GM12878 (cell line): ENCODE results near the gene RGS6.

Source experiments
- EED ChIP-seq: sonication (generic); IDR thresholded peaks from 2 replicates; pipeline ENCODE4 v1.6.1; 2016; ENCODE audit warnings: antibody characterized with exemption, low read depth
- EP300 ChIP-seq, 2 experiments: fragments of 150-350 bp in 1 of 2; IDR thresholded peaks; 2 replicates each; pipeline ENCODE4 v1.6.1; 2011 to 2012; ENCODE audit warnings: low read depth in 2 of 2, low read length in 2 of 2, borderline replicate concordance in 1 of 2, improper control_type of control experiment in 1 of 2, inconsistent platforms in 1 of 2; ENCODE audit not compliant: control insufficient read depth in 1 of 2
- EZH2 ChIP-seq: IDR thresholded peaks from 2 replicates; pipeline ENCODE4 v1.6.1; 2012; ENCODE audit warnings: low read depth, mild to moderate bottlenecking, control low read depth, inconsistent platforms, low read length, borderline replicate concordance; ENCODE audit not compliant: control insufficient read depth
- MTA2 ChIP-seq: fragments of 450-650 bp; IDR thresholded peaks from 2 replicates; pipeline ENCODE4 v1.6.1; 2016; ENCODE audit warnings: low read depth, mild to moderate bottlenecking, moderate library complexity
- NFIC ChIP-seq: IDR thresholded peaks from 2 replicates; pipeline ENCODE4 v1.6.1; 2012; ENCODE audit warnings: low read depth, mild to moderate bottlenecking, inconsistent platforms, low read length, moderate library complexity
- RAD21 ChIP-seq: IDR thresholded peaks from 2 replicates; pipeline ENCODE4 v1.6.1; 2011; ENCODE audit warnings: mild to moderate bottlenecking, low read depth, low read length, moderate library complexity; ENCODE audit not compliant: insufficient read depth
- SMC3 ChIP-seq: IDR thresholded peaks from 2 replicates; pipeline ENCODE4 v1.6.1; 2011; ENCODE audit warnings: low read length, improper control_type of control experiment, borderline replicate concordance
- STAT1 ChIP-seq: fragments of 450-650 bp; conservative IDR thresholded peaks from 2 replicates; pipeline ENCODE4 v1.6.1; 2014; ENCODE audit warnings: antibody characterized with exemption, mild to moderate bottlenecking
- TARDBP ChIP-seq: IDR thresholded peaks from 2 replicates; pipeline ENCODE4 v1.6.1; 2016; ENCODE audit warnings: borderline replicate concordance
- TF ChIP-seq, protein P1 (sequence below), 3 experiments: IDR thresholded peaks in 2 of 3; conservative IDR thresholded peaks in 1 of 3; 2 replicates each; pipeline ENCODE4 v1.5.1; 2011; ENCODE audit warnings: low read depth in 3 of 3, low read length in 3 of 3, mild to moderate bottlenecking in 3 of 3, control low read depth in 2 of 3, moderate library complexity in 2 of 3, inconsistent platforms in 1 of 3, mixed read lengths in 1 of 3; ENCODE audit not compliant: control insufficient read depth in 2 of 3, insufficient read depth in 1 of 3; ENCODE audit errors: extremely low read depth in 1 of 3
- TF ChIP-seq, protein P2 (sequence below): IDR thresholded peaks from 2 replicates; pipeline ENCODE4 v1.6.1; 2011; ENCODE audit warnings: low read depth, low read length, improper control_type of control experiment, borderline replicate concordance
- TF ChIP-seq, protein P3 (sequence below): IDR thresholded peaks from 2 replicates; pipeline ENCODE4 v1.6.1; 2012; ENCODE audit warnings: mild to moderate bottlenecking, low read depth, low read length
- TF ChIP-seq, protein P4 (sequence below): fragments of 450-650 bp; formaldehyde crosslinking; IDR thresholded peaks from 2 replicates; pipeline ENCODE4 v1.5.0; 2022; ENCODE audit warnings: mild to moderate bottlenecking, missing genetic modification characterization
- TF ChIP-seq, protein P5 (sequence below): IDR thresholded peaks from 2 replicates; pipeline ENCODE4 v1.6.1; 2011; ENCODE audit warnings: mild to moderate bottlenecking, low read depth, low read length, moderate library complexity; ENCODE audit not compliant: insufficient replicate concordance

DNA sequence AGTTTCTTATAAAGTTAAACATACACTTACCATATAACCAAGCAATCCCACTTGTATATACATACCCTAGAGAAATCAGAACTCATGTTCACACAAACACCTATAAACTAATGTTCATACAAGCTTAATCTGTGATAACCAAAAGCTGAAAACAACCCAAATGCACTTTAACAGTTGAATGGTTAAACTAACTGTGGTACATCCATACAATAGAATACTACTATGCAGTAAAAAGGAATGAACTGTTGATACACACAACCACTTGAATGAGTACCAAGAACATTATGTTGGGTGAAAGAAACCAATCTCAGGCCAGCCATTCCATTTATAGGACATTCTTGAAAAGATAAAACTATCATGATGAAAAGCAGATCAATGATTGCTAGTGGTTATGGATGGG, 534.1 kb downstream of the RGS6 start:
- TF ChIP-seq, protein P1, sequence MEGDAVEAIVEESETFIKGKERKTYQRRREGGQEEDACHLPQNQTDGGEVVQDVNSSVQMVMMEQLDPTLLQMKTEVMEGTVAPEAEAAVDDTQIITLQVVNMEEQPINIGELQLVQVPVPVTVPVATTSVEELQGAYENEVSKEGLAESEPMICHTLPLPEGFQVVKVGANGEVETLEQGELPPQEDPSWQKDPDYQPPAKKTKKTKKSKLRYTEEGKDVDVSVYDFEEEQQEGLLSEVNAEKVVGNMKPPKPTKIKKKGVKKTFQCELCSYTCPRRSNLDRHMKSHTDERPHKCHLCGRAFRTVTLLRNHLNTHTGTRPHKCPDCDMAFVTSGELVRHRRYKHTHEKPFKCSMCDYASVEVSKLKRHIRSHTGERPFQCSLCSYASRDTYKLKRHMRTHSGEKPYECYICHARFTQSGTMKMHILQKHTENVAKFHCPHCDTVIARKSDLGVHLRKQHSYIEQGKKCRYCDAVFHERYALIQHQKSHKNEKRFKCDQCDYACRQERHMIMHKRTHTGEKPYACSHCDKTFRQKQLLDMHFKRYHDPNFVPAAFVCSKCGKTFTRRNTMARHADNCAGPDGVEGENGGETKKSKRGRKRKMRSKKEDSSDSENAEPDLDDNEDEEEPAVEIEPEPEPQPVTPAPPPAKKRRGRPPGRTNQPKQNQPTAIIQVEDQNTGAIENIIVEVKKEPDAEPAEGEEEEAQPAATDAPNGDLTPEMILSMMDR (IDR thresholded peaks at IDR 0.05 in 2 of 3, conservative IDR thresholded peaks at IDR 0.05 in 1 of 3; ENCODE audit: control insufficient read depth in 2 of 3, extremely low read depth in 1 of 3, insufficient read depth in 1 of 3, low read depth in 3 of 3, low read length in 3 of 3), result no peak
- TF ChIP-seq TARDBP (no peak), EED (no peak), EZH2 (no peak), NFIC (no peak), SMC3 (no peak), MTA2 (no peak), STAT1 (no peak), RAD21 (no peak), EP300 (IDR thresholded peaks at IDR 0.05; ENCODE audit: borderline replicate concordance in 1 of 2, control insufficient read depth in 1 of 2, low read depth in 2 of 2, low read length in 2 of 2) (no peak)
- TF ChIP-seq, protein P2, sequence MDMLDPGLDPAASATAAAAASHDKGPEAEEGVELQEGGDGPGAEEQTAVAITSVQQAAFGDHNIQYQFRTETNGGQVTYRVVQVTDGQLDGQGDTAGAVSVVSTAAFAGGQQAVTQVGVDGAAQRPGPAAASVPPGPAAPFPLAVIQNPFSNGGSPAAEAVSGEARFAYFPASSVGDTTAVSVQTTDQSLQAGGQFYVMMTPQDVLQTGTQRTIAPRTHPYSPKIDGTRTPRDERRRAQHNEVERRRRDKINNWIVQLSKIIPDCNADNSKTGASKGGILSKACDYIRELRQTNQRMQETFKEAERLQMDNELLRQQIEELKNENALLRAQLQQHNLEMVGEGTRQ, result no peak
- TF ChIP-seq, protein P3, sequence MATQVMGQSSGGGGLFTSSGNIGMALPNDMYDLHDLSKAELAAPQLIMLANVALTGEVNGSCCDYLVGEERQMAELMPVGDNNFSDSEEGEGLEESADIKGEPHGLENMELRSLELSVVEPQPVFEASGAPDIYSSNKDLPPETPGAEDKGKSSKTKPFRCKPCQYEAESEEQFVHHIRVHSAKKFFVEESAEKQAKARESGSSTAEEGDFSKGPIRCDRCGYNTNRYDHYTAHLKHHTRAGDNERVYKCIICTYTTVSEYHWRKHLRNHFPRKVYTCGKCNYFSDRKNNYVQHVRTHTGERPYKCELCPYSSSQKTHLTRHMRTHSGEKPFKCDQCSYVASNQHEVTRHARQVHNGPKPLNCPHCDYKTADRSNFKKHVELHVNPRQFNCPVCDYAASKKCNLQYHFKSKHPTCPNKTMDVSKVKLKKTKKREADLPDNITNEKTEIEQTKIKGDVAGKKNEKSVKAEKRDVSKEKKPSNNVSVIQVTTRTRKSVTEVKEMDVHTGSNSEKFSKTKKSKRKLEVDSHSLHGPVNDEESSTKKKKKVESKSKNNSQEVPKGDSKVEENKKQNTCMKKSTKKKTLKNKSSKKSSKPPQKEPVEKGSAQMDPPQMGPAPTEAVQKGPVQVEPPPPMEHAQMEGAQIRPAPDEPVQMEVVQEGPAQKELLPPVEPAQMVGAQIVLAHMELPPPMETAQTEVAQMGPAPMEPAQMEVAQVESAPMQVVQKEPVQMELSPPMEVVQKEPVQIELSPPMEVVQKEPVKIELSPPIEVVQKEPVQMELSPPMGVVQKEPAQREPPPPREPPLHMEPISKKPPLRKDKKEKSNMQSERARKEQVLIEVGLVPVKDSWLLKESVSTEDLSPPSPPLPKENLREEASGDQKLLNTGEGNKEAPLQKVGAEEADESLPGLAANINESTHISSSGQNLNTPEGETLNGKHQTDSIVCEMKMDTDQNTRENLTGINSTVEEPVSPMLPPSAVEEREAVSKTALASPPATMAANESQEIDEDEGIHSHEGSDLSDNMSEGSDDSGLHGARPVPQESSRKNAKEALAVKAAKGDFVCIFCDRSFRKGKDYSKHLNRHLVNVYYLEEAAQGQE, result no peak
- TF ChIP-seq, protein P4, sequence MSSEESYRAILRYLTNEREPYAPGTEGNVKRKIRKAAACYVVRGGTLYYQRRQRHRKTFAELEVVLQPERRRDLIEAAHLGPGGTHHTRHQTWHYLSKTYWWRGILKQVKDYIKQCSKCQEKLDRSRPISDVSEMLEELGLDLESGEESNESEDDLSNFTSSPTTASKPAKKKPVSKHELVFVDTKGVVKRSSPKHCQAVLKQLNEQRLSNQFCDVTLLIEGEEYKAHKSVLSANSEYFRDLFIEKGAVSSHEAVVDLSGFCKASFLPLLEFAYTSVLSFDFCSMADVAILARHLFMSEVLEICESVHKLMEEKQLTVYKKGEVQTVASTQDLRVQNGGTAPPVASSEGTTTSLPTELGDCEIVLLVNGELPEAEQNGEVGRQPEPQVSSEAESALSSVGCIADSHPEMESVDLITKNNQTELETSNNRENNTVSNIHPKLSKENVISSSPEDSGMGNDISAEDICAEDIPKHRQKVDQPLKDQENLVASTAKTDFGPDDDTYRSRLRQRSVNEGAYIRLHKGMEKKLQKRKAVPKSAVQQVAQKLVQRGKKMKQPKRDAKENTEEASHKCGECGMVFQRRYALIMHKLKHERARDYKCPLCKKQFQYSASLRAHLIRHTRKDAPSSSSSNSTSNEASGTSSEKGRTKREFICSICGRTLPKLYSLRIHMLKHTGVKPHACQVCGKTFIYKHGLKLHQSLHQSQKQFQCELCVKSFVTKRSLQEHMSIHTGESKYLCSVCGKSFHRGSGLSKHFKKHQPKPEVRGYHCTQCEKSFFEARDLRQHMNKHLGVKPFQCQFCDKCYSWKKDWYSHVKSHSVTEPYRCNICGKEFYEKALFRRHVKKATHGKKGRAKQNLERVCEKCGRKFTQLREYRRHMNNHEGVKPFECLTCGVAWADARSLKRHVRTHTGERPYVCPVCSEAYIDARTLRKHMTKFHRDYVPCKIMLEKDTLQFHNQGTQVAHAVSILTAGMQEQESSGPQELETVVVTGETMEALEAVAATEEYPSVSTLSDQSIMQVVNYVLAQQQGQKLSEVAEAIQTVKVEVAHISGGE, result no peak
- TF ChIP-seq, protein P5, sequence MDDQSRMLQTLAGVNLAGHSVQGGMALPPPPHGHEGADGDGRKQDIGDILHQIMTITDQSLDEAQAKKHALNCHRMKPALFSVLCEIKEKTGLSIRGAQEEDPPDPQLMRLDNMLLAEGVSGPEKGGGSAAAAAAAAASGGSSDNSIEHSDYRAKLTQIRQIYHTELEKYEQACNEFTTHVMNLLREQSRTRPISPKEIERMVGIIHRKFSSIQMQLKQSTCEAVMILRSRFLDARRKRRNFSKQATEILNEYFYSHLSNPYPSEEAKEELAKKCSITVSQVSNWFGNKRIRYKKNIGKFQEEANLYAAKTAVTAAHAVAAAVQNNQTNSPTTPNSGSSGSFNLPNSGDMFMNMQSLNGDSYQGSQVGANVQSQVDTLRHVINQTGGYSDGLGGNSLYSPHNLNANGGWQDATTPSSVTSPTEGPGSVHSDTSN, result no peak
